Epithelial cell of esophagus (primary cell): Measurements from ENCODE around the gene ATRN.
"Not testable (repeated sequence)": the region's sequence is repeated elsewhere in the genome, so short reads cannot be mapped to it uniquely, and the experiment has no call there.

Source experiments
- DNase-seq: peaks from one replicate; pipeline ENCODE4 v3.0.0; 2010; ENCODE audit warnings: low read depth
- H3K4me3 ChIP-seq: 2 replicates; pipeline ENCODE4 v1.5.1; 2011; ENCODE audit warnings: mild to moderate bottlenecking, low read length, control low read depth
- TF ChIP-seq, protein P1 (sequence below): IDR thresholded peaks from 2 replicates; pipeline ENCODE4 v1.5.1; 2011; ENCODE audit warnings: low read depth, mild to moderate bottlenecking, low read length, control low read depth, inconsistent platforms; ENCODE audit not compliant: insufficient read depth; ENCODE audit errors: missing control alignments

The ATRN gene

DNA sequence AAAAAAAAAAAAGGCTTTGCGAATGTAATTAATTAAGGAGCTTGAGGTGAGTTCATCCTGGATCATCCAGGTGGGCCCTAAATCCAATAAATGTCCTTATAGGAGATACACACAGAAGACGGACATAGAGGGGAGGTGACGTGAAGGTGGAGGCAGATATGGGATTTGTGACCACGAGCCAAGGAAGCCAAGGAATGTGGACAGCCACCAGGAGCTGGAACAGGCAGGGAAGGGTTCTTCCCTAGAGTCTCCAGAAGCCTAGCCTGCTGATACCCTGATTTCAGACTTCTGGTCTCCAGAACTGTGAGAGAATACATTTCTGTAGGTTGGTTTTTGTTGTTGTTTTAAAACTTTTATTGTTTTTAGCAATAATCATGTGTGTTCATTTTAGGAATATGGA lies 6.7 kb upstream of the ATRN start:
- DNase-seq: no peak
- H3K4me3 ChIP-seq: no peak overlapping the region
- TF ChIP-seq, protein P1, sequence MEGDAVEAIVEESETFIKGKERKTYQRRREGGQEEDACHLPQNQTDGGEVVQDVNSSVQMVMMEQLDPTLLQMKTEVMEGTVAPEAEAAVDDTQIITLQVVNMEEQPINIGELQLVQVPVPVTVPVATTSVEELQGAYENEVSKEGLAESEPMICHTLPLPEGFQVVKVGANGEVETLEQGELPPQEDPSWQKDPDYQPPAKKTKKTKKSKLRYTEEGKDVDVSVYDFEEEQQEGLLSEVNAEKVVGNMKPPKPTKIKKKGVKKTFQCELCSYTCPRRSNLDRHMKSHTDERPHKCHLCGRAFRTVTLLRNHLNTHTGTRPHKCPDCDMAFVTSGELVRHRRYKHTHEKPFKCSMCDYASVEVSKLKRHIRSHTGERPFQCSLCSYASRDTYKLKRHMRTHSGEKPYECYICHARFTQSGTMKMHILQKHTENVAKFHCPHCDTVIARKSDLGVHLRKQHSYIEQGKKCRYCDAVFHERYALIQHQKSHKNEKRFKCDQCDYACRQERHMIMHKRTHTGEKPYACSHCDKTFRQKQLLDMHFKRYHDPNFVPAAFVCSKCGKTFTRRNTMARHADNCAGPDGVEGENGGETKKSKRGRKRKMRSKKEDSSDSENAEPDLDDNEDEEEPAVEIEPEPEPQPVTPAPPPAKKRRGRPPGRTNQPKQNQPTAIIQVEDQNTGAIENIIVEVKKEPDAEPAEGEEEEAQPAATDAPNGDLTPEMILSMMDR: no peak

DNA sequence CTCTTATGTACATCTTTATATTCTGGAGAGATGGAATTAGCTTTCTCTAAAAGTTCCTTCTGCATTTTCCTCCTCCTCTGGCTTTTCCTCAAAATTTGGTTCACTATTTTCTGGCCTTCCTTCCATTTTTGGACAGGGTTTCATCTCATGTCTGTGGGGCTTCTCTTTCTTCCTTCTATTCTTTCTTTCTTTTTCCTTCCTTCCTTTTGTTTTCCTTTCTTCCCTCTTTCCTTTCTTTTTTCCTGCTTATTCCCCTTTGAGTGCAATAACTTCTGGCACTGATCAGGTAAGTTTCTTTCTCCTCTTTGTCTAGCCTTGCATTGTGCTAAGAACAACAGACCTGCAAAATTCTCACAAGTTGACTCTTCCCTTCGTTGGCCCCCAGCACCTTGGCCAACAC lies 5.5 kb upstream of the ATRN start:
- TF ChIP-seq, protein P1: no peak
- no peak overlapping the region for H3K4me3 ChIP-seq
- DNase-seq: no peak

DNA sequence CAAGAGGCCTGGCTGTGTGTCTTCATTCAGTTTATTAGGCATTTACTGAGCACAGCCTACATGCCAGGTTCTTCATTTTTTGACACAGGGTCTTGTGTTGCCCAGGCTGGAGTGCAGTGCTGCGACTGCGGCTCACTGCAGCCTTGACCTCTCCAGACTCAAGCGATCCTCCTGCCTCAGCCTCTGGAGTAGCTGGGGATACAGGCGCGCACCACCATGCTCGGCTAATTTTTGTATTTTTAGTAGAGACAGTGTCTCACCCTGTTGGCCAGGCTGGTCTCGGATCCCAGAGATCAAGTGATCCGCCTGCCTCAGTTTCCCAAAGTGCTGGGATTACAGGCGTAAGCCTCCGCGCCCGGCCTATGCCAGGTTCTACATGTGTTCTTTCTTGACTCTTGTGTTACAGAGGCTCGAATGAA lies 601 bp upstream of the ATRN start:
- DNase-seq: no peak
- H3K4me3 ChIP-seq: peak overlapping the region; percentile 83
- TF ChIP-seq, protein P1: no peak

DNA sequence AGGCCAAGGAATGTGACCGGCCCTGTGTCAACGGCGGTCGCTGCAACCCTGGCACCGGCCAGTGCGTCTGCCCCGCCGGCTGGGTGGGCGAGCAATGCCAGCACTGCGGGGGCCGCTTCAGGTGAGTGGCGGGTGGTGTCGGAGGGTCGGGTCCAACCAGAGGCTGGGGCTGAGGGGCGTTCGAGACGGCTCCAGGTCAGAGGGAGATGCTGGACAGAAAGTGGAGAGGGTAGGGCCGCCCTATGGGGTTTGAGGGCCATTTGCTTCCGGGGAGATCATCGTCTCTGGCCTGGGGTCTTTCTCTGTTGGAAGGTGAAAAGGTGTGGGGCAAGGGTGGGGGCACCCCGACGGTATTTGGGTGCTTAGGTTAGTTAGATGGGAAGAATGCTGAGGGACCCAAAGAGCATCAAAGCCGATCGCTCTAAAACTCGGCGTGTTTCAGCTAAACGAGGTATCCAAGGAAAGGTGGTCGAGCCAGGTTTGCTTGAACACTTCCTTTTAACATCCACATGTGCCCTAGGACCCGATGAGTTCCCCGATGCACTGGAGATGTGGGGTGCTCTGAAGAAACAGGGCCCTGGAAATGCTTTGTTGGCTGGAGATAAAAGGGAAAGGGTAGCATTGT lies 691 bp downstream of the ATRN start:
- DNase-seq: no peak
- peak overlapping the region; percentile 83 for H3K4me3 ChIP-seq
- TF ChIP-seq, protein P1: no peak

DNA sequence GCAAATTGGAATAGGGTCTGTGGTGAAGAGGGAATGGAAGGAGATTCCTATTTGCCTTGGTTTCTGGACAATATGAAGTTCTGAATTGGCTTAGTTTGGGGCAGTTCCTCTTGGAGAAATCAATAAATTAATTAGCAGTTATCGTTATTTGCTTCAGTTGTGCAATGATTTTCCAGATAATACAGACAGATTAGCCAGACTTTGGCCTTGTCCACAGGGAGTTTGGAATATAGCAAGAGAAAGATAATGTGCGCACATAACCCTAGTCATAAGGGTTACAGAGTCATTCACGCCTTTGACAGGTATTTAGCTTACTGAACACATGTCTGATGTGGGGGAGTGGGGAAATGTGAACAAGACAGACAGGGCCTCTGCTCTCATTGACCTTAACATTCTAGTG lies 1.3 kb downstream of the ATRN start:
- peak; percentile 11 for DNase-seq
- H3K4me3 ChIP-seq: peak overlapping the region; percentile 83
- TF ChIP-seq, protein P1: no peak

DNA sequence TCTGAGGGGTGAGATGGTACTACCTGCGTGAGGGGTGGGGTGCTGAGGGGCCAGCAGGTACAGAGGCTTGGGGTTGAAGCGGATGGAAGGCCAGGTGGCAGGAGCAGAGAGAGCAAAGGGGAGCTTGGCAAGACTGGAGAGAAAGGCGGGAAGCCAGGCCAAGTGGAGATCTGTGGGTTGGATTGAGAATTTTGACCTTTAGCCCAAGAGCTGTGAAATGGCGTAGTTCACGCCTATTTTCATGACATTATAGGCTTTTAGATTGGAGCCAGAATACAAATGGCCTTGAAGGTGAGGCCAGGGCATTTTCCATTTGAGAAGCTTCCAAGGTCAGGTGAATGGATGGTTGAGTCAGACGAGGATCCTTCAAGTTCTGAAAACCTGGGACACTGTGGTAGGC lies 2.5 kb downstream of the ATRN start:
- DNase-seq: no peak
- H3K4me3 ChIP-seq: no peak overlapping the region
- TF ChIP-seq, protein P1: no peak

DNA sequence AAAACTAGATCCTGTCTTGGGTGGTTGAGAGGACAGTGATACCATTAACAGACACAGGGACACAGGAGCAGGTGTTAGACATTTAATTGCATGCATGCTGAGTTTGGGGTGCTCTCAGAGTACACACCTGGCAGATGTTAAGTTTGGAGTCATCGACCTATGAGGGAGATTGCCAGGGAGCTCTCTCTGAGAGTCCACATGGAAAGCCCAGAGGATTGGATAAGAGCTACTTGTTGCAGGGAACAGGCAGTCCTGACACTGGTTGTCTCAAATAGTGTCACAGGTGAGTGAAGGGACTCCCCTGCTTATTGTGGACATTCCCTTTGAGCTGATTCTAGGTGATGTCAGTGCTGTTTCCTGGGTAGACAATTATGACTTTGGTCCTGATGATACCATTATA lies 3.1 kb downstream of the ATRN start:
- DNase-seq: no peak
- TF ChIP-seq, protein P1: no peak
- no peak overlapping the region for H3K4me3 ChIP-seq

DNA sequence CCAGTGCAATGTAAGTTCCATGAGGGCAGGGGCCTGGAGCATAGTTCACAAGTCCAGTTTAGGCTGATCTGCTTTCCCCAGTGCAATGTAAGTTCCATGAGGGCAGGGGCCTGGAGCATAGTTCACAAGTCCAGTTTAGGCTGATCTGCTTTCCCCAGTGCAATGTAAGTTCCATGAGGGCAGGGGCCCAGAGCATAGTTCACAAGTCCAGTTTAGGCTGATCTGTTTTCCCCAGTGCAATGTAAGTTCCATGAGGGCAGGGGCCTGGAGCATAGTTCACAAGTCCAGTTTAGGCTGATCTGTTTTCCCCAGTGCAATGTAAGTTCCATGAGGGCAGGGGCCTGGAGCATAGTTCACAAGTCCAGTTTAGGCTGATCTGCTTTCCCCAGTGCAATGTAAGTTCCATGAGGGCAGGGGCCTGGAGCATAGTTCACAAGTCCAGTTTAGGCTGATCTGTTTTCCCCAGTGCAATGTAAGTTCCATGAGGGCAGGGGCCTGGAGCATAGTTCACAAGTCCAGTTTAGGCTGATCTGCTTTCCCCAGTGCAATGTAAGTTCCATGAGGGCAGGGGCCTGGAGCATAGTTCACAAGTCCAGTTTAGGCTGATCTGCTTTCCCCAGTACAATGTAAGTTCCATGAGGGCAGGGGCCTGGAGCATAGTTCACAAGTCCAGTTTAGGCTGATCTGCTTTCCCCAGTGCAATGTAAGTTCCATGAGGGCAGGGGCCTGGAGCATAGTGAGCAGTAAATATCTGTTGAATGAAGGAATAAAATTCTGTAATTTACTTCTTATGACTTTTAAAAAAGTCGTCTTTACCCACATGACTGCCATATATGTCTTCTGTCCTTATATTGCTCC lies 6.4 kb downstream of the ATRN start:
- not testable (repeated sequence) for DNase-seq, H3K4me3 ChIP-seq
